Left hindlimb (tissue), 1 donor: ENCODE measurements around the gene RAD51B.

ENCODE experiments used
- DNase-seq: peaks from one replicate; pipeline ENCODE4 v3.0.0-alpha.2; 2018

Gene RAD51B

DNA sequence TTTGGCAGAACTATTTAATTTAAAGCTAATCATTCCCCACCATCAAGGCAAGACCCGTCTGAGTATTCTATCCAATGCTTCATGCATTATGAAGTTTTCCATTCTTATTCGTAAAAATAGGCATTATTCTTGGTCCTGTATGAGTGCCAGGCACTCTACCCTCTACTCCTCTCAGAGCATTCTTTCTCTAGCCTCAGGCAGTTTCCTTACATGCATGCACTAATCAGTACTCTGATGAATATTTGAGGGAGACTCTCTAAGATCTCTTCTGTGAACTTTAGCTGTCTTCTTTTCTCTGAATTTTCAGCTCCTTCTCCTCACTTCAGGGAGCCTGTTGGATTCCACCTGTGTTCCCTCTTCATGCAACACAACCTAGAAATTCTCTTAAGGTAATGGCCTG is 334.7 kb downstream of the RAD51B start:
- no peak for DNase-seq

DNA sequence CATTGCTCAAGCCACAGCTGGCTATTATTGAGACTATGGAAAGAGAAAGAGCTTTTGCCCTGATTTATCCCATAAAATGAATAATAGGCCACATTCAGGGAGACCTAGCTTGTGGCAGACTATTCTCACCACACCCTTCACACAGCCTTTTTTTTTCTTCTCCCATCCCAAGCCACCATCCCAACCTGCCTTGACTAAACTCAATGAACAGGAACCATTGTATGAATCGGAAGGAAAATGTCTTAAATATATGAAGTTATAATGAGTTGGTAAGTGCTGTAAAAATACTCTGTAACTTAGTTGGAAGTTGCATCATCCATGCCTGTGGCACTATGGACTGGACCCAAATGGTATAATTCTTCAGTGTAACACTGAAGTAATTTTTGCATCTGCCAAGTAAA is 338.4 kb downstream of the RAD51B start:
- no peak for DNase-seq

DNA sequence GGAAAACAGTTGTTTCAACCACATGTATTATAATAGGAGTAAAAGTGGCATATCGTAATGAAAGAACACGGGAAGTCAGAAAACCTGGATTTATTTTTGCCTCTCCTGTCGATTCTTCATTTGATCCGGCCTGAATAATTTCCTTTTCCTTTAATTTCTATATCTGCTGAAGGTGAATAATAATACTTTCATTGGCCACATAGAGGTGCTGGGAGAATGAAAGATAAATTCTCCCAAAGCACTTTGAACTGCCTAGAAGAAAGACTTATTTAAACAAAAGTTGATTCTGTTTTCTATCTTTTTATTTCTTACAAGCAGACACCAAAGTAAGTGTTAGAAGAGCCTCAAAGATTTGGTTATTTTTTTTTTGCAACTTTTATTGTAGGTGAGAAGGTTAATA is 339.1 kb downstream of the RAD51B start:
- no peak for DNase-seq

DNA sequence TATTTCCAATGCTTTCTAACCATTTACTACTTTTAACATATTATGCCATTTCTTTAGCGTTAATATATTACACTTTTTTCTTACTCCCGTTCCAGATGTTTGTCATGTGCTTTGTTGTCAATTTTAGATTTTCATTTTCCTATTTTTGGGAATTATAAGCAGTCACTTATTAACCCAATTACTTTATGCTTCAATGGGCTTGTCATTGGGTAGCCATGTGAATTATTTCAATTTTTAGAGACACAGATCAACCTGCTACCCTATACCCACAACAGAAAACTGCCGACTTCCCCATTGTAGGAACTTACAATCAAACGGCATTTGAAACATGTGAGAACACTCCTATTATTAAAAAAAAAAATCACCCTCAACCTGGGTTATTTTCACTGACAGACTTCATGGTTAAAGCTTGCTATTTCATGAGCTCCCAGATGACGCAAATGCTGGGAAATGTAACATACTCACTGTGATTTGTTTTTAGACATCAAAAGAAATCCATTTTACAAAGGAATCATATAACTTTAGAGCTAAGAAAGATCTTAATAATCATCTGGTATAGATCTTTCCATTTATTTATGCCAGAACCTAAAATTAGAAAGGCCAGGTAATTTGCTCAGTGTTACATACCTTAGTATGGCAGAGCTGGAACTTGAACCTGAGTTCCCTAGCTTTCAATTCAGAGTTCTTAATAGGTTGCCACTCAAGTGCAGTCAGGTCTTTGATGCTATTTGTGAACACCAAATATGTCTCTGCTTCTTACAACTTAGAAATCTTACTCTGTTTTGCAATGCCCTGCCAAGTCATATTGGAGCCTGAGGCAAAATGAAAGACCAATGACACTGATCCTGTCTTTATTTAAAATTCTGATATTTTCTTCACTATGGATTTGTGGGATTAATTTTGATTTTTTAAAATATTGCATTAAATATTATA is 340.4 kb downstream of the RAD51B start:
- no peak for DNase-seq

DNA sequence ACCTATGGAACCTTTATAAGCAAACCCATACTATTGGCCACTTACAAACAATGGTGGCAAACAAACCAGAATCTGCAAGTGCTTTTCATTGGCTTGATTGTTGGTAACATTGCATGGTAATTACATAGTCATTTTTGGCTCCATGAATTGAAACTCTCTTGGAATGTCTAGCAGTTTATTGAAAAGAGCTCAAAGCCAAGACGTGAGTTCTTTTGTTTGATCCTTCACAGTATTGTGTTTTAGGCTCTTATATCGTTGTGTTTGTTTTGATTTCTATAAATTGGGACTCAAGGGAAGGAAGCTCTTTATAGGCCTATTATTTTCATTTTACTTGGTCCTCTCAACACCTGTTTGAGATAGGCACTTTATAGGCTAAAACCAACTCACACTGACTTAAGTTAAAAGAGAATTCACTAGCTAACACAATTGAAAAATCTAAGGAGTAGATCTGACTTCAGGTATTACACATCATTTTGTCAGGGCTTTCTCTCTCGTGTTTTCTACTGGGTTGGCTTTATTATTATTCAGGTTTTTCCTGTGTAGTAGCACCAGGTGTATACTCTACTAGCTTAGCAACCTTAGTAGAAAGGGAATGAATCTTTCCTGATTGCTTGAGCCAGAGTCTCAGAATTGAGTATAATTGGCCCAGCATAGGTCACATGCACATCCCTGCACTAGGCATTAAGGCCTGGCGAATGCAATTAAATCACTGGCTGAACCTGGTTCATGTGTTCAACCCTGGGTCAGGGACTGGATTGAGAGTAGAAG is 341.4 kb downstream of the RAD51B start:
- DNase-seq = no peak

DNA sequence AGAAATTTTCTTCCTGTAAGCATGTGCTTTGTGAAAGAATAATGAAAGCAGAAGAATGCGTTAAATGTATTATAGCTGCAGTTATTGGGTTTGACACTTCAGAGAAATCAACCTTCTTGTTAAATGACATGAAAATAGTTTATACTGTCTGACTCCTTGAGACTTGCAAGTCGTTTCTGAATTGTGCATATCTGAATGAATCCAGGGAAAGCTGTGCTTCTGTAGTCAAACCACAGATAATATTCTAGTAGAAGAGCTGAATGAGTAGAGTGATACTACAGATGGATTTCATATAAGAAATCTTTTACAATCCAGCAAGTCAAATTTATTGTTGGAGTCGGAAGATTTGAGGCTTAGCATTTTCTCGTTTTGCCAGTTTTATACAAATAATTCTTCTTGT is 343.3 kb downstream of the RAD51B start:
- no peak for DNase-seq

DNA sequence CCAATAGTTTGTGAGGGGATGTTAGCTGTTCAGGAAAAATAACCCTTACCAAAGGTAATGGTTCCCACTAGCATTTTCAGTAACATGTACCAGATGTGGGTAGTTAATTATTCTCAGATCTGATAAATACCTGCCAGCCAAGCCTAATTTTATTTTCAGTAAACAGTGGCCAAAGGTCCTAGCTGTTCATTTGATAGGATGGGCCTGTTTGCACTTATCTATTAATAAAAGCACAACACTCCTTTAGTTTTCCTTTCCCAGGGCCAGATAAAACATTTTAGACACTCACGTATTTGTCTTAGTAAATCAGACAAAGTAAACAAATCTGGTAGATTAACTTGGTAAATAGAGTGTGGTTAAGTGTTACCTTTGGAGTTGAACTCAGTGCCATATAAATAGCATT is 345.1 kb downstream of the RAD51B start:
- DNase-seq = no peak

DNA sequence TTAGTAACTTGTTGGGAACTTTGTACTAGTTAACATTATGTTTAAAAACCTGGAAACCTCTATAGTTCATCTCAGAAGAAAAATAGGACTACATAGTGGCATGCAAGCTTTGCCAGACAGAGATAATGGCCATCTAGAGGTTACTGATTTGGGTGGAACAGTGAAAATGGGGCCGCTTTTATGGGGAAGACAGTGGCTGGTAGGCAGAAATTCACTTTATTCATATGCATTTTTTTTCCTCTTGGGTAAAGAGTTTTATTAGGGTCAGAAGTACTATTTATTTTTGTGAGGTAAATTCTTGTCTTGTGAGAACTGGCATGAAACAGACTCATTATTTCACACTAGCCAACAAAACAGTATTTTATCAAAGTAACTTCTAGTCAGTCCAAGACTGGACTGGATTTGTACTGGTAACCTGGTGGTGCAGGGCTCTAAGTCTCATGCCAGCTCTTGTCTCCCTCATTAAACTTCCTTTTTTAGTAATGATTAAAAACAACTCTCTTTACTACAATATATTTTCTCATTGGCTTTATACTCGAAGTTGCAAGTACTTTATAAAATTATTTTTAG is 345.8 kb downstream of the RAD51B start:
- DNase-seq = no peak

DNA sequence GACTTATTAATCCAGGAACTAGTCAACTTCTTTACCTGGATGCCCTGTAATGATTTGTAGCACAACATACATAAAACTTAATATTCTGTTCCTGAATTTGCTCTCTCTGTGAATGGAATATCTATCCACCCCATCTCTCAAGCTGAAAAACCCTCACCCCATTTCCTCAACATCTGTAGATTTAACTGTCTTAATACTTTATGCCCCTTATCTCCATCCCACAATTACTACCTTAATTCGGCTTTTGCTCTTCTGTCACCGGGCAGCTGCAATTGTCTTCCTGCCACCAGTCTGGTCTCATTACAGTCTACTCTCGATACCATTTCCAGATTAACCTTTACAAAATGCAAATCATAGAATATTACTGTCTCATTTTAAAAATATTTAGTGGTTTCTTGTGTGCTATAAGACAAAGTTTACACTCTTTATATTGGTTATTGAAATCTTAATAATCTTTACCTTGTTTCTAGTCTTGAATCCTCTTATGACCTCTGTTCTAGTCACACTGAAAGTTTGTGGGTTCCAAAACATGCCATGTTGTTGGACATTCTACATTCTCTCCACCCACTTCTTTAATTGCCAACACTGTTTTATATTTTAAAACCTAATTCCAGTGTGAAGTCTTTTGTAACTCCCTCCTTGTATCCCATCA is 347.3 kb downstream of the RAD51B start:
- no peak for DNase-seq

DNA sequence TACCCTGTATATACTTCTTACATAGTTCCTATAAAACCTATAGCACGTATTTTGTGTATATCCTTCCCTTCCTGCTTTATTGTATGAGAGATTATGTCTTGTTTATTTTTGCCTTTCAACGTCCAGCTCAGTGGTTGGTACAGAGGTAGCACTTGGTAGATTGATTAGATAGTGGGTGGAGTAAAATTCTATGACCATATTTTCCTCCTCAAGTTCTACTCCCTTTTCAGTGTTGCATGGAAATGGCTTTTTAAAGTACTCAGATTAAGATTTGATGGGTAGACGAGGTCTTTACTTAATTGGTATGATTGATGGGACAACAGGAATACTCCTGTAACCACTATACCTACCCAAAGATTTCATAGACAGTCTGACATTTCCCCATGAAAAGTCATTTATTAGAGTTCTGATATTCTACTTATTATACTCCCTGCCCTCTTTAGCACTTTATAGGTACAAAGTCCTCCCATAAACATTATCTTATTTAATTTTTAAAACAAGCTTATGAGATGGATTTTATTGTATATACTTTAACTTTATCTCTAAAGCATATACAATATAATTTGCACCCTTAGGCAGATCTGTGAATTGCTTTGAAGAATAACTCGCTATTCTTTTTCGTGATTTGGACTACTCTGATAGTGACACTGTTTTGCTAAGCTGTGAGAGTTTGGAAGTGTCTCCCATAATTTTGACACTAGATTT is 348.0 kb downstream of the RAD51B start:
- DNase-seq = no peak

DNA sequence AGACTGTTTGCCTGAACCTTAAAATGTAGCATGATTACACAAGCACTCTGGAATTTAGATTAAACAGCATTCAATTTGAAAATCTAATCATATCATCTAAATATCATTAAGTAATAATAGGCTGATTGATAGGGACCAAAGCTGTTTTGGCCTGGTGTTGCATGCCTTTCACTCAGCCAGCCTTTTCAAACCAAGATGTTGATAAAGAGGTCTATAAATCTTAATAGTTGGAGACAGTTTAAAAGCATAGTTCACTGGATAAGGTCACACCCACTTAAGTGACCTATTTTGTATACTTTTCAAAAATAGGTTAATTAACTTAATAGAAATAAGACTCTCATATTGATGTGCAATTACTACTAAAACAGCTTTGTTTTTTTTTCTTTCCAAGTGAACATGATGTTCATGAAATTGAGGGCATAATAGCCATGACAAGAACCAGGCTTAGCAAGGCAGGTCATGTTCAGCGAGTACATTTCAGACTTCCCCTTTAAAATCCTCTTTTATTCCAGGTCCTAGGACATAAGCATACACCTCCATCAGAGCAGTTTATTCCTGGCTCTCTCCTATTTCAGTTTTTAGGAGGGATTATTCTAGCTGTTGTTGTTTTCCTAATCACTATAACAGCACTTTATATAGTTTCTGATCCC is 349.0 kb downstream of the RAD51B start:
- DNase-seq = no peak

DNA sequence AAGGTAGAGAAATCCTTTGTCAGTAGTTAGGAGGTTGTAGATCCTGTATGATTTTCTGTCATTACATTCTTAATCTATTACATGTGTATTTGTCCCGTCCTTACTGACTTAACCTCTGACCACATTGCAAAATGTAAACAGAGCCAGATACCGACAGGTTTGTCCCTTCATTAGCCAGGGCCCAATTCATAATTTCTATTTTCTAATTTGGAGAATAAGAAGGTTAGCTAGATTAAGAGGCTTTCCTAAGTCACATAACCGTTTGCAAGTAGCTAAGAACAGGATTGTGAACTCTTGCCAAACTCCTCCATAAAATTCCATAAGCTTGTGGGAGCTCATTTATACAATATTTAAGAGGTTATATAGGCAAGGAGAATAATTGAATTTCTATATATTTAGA is 352.6 kb downstream of the RAD51B start:
- DNase-seq = no peak

DNA sequence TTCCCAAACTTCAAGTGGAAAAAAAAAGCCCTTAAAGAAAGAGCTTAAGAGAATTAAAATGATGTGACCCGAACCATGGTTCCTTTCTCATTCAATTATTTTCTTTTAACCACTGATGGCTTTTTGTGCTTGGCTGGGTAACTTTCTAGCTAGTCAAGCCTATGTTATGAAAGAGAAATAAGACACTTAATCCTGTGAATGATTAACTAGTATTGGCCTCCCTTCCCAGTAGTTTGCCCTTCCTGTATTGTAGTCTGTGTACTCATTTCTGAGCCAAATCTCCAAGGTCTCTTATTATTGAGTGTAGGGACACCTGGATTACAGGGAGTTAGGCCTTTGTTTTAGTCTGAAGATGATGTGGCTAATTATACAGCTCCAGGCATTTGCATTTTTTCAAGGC is 353.0 kb downstream of the RAD51B start:
- DNase-seq = no peak

DNA sequence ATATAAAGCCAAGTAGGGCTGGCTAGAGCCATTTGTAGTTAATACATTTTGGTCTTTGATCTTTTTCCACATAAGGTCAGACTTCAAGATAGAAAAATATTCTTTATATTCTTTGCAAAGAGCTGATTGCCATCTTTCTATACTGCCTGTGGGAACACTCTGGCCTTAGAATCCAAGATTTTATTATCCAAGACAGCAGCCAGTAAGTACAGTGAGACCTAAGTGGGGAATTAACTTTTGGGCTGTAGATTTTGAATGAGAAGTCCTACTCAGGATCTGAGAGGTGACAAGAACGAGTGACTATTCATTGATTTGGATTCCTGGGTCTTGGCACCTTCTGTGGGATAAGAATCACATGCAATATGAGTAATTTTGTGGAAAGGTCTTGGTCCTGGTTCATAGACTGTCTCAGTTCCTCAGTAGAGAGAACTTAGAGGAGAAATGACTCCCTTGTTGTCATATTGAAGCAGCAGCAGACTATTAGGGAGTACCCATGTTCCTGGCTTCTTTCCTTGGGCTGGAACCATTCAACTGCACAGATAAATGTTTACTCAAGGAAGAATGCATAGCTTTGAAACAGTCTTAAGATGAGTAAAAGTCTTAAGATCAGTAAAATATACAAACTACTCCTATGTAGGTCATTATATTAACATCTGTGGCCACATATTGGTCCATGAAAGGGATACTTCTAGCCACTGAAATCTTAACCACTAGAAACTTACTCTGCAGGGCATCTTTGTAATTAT is 353.8 kb downstream of the RAD51B start:
- no peak for DNase-seq

DNA sequence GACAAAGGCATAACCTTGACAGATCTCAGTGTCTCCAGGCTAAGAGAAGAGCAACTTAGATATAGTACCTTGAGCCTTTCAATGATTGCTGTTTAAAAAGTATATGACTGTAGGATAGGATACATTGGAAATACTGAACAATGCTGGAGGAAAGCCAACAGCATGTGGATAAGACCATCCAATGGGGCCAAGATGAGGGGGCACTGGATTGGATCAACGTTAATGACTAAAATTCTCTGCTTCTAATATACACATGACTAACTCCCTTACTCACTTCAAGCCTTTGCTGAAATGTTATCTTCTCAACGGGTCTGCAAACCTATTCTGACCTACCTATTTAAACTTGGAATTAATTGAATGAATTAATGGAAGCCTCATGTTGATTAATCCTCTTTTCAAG is 354.9 kb downstream of the RAD51B start:
- no peak for DNase-seq

DNA sequence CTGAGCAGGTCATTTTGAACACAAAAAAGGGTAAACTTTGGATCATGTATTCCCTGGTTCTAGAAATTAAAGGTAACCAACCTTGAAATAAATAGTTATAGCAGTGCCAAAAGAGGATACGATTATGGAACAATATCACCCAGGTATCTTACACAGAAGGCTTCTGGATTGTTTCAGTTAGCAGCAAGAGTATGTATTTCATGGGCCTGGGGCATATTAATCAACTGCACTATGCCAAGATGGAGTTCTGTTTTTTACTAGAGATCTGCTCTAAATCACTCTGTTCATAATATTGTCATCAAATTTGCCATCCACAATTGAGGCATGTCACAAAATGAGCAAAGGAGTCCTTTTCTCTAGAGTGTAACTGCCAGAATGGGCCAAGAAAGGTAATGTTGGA is 357.1 kb downstream of the RAD51B start:
- DNase-seq = no peak

DNA sequence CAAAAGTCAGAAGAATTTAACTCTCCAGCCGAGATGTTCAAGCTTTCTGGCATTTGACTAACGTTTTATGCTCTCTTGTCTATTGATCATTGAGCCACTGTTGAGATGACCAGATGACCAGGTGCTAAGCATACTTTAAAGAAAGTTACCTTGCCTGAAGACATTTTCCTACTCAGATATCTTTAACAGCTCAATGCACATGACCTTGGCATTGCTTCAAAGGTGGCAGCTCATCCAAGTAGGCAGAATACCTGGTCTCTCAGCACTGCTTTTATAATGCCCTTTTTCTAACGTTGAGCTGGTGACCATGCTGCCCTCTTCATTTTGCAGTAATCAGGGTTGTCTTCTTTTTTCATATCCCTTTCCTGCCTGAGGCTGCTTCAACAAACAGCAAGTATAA is 358.1 kb downstream of the RAD51B start:
- DNase-seq = no peak

DNA sequence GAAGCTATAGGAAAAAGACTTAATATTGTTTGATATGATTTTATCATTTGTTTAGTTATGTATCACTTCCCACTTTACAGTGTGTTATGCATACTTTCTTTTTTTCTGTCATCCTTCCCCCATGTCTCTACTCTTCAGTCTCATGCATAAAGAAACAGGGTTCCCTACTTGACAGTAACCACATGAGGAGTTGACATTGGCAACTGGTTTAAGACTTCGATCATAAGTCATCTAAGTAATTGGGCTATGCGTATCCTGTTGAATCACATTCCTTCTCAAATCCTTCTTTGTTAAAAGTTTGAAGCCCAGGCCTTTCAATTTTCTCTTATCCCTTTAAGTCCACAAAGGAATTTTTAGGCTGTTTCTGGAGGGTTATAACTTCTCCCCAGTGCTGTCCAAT is 358.7 kb downstream of the RAD51B start:
- DNase-seq = no peak

DNA sequence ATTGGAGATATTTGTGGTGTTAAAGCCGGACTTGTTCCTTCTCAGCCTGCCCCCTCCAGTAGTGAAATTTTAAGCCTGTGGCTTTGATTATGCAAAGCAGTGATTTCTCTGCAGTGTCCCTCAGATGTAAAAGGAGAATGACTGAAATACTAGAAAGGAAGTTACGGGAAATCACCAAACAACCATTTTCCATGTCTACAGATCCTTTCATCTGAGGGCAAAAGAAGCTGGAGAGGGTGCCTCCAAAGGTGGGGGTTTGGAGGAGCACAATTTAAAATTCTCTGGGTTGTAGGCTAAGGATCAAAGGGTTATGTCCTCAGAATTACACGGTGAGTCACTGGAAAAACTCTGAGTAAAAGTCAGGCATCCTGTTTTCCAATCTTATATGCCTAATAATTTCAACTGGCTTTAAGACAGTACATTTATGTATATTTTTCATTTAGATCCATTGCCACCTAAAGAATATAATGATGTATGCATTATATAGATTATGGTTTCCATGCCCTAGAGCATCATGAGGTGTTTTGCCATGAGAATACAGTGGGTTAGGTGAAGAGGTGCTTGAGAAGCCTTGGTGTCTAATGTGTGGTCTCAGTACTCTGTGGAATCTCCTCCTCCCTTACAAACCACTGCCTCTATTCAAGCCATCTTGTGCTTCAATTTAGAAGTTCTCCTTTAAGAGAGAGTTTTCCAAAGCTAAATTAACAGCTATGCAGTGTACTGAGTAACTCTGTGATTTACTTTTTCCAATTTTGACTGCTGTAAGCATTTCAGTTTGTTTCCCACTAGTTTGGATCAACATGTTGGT is 362.1 kb downstream of the RAD51B start:
- no peak for DNase-seq

DNA sequence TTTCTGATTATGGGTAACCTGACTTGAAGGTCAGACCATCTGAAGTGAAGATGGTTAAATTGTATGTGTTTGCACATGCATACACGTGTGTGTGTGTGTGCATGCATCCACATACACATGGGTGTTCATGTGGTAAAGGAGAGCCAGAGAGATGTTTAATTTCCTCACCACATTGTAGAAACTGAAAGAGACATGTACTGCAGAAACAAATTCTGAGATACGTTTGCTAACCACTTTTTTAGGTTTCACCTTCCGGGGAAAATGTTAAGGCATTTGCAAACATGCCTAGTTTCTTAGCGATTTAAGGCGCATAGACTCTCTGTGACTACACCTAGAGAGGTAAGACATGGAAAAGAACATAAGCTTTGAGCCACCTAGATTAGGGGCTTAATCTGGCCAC is 362.9 kb downstream of the RAD51B start:
- no peak for DNase-seq
